HEK293 (cell line): ENCODE results near the gene CATSPER3.

Experiments used
- CTCF ChIA-PET: fragments of 350-600 bp; formaldehyde crosslinking; extraction: SDS; loops from one replicate; lab custom pipeline; 2021; ENCODE audit warnings: antibody characterized with exemption; lab: Yijun Ruan, JAX
- POLR2A ChIA-PET: fragments of 300-600 bp; formaldehyde crosslinking; extraction: SDS; loops from one replicate; lab custom pipeline; 2020; ENCODE audit warnings: antibody characterized with exemption, inconsistent platforms; lab: Yijun Ruan, JAX
- H3K27ac ChIP-seq: fragments of 200-500 bp; sonication (Bioruptor generic); 2 replicates; pipeline ENCODE4 v1.5.1; 2014; ENCODE audit warnings: low read depth, low read length, control low read depth, inconsistent platforms; ENCODE audit errors: extremely low read depth
- H3K36me3 ChIP-seq, 2 experiments: fragments of 200-500 bp in 1 of 2; sonication (Bioruptor generic) in 1 of 2; 1 replicate in 1 of 2; 2 replicates in 1 of 2; pipeline ENCODE4 v1.5.1; 2014 to 2017; ENCODE audit warnings: inconsistent platforms in 2 of 2, low read length in 2 of 2; ENCODE audit not compliant: control insufficient read depth in 2 of 2, insufficient read depth in 1 of 2
- H3K4me1 ChIP-seq: fragments of 200-500 bp; sonication (Bioruptor generic); 2 replicates; pipeline ENCODE4 v1.5.1; 2014; ENCODE audit warnings: mild to moderate bottlenecking, low read length, inconsistent platforms; ENCODE audit not compliant: control insufficient read depth, insufficient read depth
- H3K4me3 ChIP-seq: 2 replicates; pipeline ENCODE4 v1.5.1; 2011; ENCODE audit warnings: low read depth, mild to moderate bottlenecking, control low read depth, low read length, moderate library complexity
- H3K9me3 ChIP-seq: fragments of 200-500 bp; sonication (Bioruptor generic); 2 replicates; pipeline ENCODE4 v1.5.1; 2014; ENCODE audit warnings: low read depth, low read length, inconsistent platforms; ENCODE audit not compliant: control insufficient read depth, insufficient read depth
- OSR2 ChIP-seq: fragments of 450-650 bp; formaldehyde crosslinking; IDR thresholded peaks from 2 replicates; pipeline ENCODE4 v1.5.1; 2016; ENCODE audit warnings: missing biosample characterization, missing genetic modification characterization
- PRDM1 ChIP-seq: fragments of 450-650 bp; formaldehyde crosslinking; IDR thresholded peaks from 2 replicates; pipeline ENCODE4; 2016; ENCODE audit warnings: missing biosample characterization, missing genetic modification characterization
- SETDB1 ChIP-seq: IDR thresholded peaks from one replicate; pipeline ENCODE4 v1.6.1; 2017; ENCODE audit warnings: mild to moderate bottlenecking, low read length, moderate library complexity, mixed read lengths; ENCODE audit not compliant: insufficient read length
- SP2 ChIP-seq: fragments of 450-650 bp; formaldehyde crosslinking; IDR thresholded peaks from 2 replicates; pipeline ENCODE4 v1.5.1; 2016; ENCODE audit warnings: missing biosample characterization, missing genetic modification characterization
- YY2 ChIP-seq: fragments of 450-650 bp; formaldehyde crosslinking; IDR thresholded peaks from 2 replicates; pipeline ENCODE4 v1.5.1; 2016; ENCODE audit warnings: missing biosample characterization, missing genetic modification characterization
- ZBTB17 ChIP-seq: fragments of 450-650 bp; formaldehyde crosslinking; IDR thresholded peaks from 2 replicates; pipeline ENCODE4 v1.5.1; 2016; ENCODE audit warnings: missing biosample characterization, missing genetic modification characterization
- ZBTB21 ChIP-seq: fragments of 450-650 bp; formaldehyde crosslinking; IDR thresholded peaks from 2 replicates; pipeline ENCODE4 v1.5.1; 2017; ENCODE audit warnings: missing biosample characterization, missing genetic modification characterization
- ZNF311 ChIP-seq: fragments of 450-650 bp; formaldehyde crosslinking; IDR thresholded peaks from 2 replicates; pipeline ENCODE4 v1.5.1; 2017; ENCODE audit warnings: missing biosample characterization, missing genetic modification characterization, borderline replicate concordance
- ZNF37A ChIP-seq: fragments of 450-650 bp; IDR thresholded peaks from 2 replicates; pipeline ENCODE4 v1.5.1; 2018; ENCODE audit warnings: missing biosample characterization, missing genetic modification characterization
- ZNF48 ChIP-seq: fragments of 450-650 bp; formaldehyde crosslinking; IDR thresholded peaks from 2 replicates; pipeline ENCODE4 v1.5.1; 2016; ENCODE audit warnings: missing biosample characterization, missing genetic modification characterization
- ZNF501 ChIP-seq: fragments of 450-650 bp; formaldehyde crosslinking; IDR thresholded peaks from 2 replicates; pipeline ENCODE4 v1.5.1; 2016; ENCODE audit warnings: missing biosample characterization, missing genetic modification characterization
- ZNF558 ChIP-seq: fragments of 450-650 bp; formaldehyde crosslinking; IDR thresholded peaks from 2 replicates; pipeline ENCODE4 v1.5.1; 2016; ENCODE audit warnings: missing biosample characterization, missing genetic modification characterization
- ZXDB ChIP-seq: fragments of 450-650 bp; formaldehyde crosslinking; IDR thresholded peaks from 2 replicates; pipeline ENCODE4 v1.5.1; 2016; ENCODE audit warnings: missing biosample characterization, missing genetic modification characterization
- TF ChIP-seq, protein P1 (sequence below): fragments of 450-650 bp; formaldehyde crosslinking; IDR thresholded peaks from 2 replicates; pipeline ENCODE4 v1.5.1; 2016; ENCODE audit warnings: missing biosample characterization, missing genetic modification characterization
- TF ChIP-seq, protein P2 (sequence below): fragments of 450-650 bp; formaldehyde crosslinking; IDR thresholded peaks from 2 replicates; pipeline ENCODE4 v1.5.1; 2016; ENCODE audit warnings: missing biosample characterization, missing genetic modification characterization
- TF ChIP-seq, protein P3 (sequence below): fragments of 450-650 bp; formaldehyde crosslinking; IDR thresholded peaks from 2 replicates; pipeline ENCODE4 v1.5.1; 2016; ENCODE audit warnings: missing biosample characterization, missing genetic modification characterization
- TF ChIP-seq, protein P4 (sequence below): fragments of 450-650 bp; formaldehyde crosslinking; IDR thresholded peaks from 2 replicates; pipeline ENCODE4 v1.5.1; 2016; ENCODE audit warnings: missing biosample characterization, missing genetic modification characterization, borderline replicate concordance

The CATSPER3 gene

DNA sequence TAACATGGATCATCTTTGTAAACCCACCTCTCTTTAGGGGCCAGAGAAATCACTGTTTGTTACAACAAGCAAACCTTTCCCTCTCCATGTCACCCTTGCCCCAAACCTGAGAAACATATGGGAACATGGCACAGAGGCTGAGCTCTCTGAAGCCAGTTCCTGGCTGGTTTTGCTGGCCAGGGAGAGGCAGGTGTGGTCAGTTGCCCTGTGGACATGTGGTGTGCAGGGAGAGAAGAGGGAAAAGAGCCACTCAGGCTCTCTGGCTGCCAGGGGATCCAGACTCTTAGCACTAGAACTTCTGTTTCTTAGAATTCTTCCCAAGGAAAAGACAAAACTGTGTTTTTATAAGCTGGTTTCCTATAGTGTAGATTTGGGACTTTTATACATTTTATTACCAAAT lies 4.6 kb upstream of the CATSPER3 start:
- ChIA-PET CTCF (interaction anchor here (0.6 kb wide), 1 partner anchor 767 kb away, joined by 4 read pairs; no protein-coding TSS in a partner anchor), POLR2A (no interaction called here)
- Histone ChIP-seq H3K4me3 (no peak overlapping the region), H3K4me1 (no peaks in the 10 kb centered on the region), H3K27ac (no peak overlapping the region), H3K9me3 (no peaks in the 10 kb centered on the region), H3K36me3 (peaks cover 7 to 8% of the 10 kb centered on the region in 2 experiments; a peak in 2 of 3 replicates)
- no peak for TF ChIP-seq ZBTB21

DNA sequence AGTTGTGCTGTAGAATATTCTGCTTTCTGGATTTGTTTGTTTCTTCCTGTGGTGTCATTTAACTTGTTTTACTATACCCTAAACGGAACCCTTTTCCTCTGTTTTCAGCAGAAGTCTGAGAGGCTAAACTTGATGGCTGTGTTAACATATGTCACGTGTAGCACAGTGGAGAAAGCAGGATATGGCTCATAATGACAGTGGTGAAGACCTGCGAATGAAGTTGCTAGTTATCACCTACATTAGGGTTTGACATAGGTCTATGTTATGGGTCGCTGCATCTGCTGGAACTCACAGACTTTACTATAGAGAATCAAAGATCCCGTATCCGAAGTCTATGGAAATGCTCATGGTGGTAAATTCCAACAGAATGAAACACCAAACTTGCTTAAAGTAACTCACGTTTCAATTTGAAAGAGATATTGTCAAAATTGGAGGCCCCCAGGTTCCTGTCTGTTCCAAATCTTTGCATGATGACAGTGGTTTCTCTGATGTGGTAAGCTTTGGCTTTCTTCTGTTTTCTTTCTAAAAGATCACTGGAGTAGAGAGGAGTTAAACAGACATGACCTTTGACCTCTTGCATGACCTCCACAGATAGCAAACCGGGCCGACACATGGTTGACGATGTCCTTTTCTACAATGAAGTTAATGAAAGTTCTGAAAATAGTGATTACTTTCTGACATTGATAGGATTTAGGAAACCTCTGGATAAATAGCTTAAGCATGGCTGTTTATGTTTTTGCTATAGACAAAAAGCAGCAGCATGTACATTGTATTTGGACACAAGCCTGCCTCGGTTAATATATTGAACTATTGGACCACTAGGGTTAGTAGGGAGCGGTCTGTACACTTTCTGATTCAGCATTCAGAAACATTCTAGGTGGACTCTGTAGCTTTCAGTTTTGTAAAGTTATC lies 3.1 kb upstream of the CATSPER3 start:
- no peaks in the 10 kb centered on the region for H3K9me3 ChIP-seq
- no peak for TF ChIP-seq ZBTB17 (tag by site-specific recombination)
- TF ChIP-seq, protein P1, sequence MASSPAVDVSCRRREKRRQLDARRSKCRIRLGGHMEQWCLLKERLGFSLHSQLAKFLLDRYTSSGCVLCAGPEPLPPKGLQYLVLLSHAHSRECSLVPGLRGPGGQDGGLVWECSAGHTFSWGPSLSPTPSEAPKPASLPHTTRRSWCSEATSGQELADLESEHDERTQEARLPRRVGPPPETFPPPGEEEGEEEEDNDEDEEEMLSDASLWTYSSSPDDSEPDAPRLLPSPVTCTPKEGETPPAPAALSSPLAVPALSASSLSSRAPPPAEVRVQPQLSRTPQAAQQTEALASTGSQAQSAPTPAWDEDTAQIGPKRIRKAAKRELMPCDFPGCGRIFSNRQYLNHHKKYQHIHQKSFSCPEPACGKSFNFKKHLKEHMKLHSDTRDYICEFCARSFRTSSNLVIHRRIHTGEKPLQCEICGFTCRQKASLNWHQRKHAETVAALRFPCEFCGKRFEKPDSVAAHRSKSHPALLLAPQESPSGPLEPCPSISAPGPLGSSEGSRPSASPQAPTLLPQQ, result no peak
- no peak for TF ChIP-seq SP2 (tag by site-specific recombination)
- no peak for TF ChIP-seq ZXDB (tag by site-specific recombination)
- POLR2A ChIA-PET, result no interaction called here
- peaks cover 7 to 8% of the 10 kb centered on the region in 2 experiments; a peak in 2 of 3 replicates for H3K36me3 ChIP-seq
- CTCF ChIA-PET, result interaction anchor here (1.0 kb wide), 1 partner anchor 8 kb away, joined by 5 read pairs; no protein-coding TSS in a partner anchor
- no peak overlapping the region for H3K27ac ChIP-seq
- H3K4me3 ChIP-seq, result no peak overlapping the region
- H3K4me1 ChIP-seq, result no peaks in the 10 kb centered on the region

DNA sequence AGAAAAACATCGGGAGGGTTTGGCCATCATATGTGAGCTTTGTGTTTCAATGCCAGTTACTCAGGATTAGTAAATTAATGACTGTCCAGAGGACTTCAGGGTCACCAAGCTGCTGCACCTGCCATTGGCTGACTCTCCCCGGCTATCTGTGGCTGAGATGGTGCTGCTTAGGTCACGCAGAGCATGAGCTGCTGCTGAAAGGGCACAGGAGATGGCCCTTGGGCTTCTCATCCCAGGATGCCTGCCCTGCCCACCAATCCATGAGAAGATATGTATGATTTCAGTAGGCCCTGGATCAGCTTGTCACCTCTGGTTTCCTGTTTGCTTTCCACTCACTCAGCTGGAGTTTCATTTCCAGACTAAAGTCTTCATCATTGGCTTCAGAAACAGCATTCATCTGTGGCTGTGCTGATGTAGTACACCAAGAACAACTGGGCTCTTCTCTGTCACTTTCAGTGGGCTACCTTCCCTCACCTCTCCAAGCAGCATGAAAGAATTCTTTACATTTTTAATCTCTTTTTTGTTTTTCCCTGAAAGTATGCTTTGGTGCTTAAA lies 2.4 kb upstream of the CATSPER3 start:
- TF ChIP-seq SETDB1 (no peak), PRDM1 (tag by site-specific recombination) (no peak), ZNF311 (tag by site-specific recombination) (no peak), ZNF558 (tag by site-specific recombination) (no peak), YY2 (tag by site-specific recombination) (no peak), OSR2 (no peak), ZNF501 (tag by site-specific recombination) (no peak), ZNF37A (tag by site-specific recombination) (no peak), ZNF48 (no peak)
- TF ChIP-seq, protein P2, sequence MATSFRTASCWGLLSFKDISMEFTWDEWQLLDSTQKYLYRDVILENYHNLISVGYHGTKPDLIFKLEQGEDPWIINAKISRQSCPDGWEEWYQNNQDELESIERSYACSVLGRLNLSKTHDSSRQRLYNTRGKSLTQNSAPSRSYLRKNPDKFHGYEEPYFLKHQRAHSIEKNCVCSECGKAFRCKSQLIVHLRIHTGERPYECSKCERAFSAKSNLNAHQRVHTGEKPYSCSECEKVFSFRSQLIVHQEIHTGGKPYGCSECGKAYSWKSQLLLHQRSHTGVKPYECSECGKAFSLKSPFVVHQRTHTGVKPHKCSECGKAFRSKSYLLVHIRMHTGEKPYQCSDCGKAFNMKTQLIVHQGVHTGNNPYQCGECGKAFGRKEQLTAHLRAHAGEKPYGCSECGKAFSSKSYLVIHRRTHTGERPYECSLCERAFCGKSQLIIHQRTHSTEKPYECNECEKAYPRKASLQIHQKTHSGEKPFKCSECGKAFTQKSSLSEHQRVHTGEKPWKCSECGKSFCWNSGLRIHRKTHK (tag by site-specific recombination), result no peak
- TF ChIP-seq, protein P3, sequence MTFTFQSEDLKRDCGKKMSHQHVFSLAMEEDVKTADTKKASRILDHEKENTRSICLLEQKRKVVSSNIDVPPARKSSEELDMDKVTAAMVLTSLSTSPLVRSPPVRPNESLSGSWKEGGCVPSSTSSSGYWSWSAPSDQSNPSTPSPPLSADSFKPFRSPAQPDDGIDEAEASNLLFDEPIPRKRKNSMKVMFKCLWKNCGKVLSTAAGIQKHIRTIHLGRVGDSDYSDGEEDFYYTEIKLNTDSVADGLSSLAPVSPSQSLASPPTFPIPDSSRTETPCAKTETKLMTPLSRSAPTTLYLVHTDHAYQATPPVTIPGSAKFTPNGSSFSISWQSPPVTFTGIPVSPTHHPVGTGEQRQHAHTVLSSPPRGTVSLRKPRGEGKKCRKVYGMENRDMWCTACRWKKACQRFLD (tag by site-specific recombination), result no peak
- TF ChIP-seq, protein P4, sequence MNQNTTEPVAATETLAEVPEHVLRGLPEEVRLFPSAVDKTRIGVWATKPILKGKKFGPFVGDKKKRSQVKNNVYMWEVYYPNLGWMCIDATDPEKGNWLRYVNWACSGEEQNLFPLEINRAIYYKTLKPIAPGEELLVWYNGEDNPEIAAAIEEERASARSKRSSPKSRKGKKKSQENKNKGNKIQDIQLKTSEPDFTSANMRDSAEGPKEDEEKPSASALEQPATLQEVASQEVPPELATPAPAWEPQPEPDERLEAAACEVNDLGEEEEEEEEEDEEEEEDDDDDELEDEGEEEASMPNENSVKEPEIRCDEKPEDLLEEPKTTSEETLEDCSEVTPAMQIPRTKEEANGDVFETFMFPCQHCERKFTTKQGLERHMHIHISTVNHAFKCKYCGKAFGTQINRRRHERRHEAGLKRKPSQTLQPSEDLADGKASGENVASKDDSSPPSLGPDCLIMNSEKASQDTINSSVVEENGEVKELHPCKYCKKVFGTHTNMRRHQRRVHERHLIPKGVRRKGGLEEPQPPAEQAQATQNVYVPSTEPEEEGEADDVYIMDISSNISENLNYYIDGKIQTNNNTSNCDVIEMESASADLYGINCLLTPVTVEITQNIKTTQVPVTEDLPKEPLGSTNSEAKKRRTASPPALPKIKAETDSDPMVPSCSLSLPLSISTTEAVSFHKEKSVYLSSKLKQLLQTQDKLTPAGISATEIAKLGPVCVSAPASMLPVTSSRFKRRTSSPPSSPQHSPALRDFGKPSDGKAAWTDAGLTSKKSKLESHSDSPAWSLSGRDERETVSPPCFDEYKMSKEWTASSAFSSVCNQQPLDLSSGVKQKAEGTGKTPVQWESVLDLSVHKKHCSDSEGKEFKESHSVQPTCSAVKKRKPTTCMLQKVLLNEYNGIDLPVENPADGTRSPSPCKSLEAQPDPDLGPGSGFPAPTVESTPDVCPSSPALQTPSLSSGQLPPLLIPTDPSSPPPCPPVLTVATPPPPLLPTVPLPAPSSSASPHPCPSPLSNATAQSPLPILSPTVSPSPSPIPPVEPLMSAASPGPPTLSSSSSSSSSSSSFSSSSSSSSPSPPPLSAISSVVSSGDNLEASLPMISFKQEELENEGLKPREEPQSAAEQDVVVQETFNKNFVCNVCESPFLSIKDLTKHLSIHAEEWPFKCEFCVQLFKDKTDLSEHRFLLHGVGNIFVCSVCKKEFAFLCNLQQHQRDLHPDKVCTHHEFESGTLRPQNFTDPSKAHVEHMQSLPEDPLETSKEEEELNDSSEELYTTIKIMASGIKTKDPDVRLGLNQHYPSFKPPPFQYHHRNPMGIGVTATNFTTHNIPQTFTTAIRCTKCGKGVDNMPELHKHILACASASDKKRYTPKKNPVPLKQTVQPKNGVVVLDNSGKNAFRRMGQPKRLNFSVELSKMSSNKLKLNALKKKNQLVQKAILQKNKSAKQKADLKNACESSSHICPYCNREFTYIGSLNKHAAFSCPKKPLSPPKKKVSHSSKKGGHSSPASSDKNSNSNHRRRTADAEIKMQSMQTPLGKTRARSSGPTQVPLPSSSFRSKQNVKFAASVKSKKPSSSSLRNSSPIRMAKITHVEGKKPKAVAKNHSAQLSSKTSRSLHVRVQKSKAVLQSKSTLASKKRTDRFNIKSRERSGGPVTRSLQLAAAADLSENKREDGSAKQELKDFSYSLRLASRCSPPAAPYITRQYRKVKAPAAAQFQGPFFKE, result no peak
- Histone ChIP-seq H3K36me3 (peaks cover 4 to 8% of the 10 kb centered on the region in 2 experiments; a peak in 2 of 3 replicates), H3K9me3 (no peaks in the 10 kb centered on the region), H3K27ac (no peak overlapping the region), H3K4me1 (no peaks in the 10 kb centered on the region), H3K4me3 (no peak overlapping the region)
- ChIA-PET POLR2A (no interaction called here), CTCF (interaction anchor here (1.0 kb wide), 1 partner anchor 9 kb away, joined by 5 read pairs; no protein-coding TSS in a partner anchor)
